NCI-H1092 treated with DMSO at 0.1 percent for 48 hours (cell line): ENCODE measurements around the gene KRTAP5-6.

ENCODE experiments used
- DNase-seq: peaks from one replicate; lab custom pipeline; 2025; lab: John Stamatoyannopoulos, UW

The KRTAP5-6 gene

GRCh38 chr11:1702506-1702905, 5.5 kb downstream of the KRTAP5-6 start:
- DNase-seq = no peak

GRCh38 chr11:1703146-1703545, 6.2 kb downstream of the KRTAP5-6 start:
- no peak for DNase-seq

DNA sequence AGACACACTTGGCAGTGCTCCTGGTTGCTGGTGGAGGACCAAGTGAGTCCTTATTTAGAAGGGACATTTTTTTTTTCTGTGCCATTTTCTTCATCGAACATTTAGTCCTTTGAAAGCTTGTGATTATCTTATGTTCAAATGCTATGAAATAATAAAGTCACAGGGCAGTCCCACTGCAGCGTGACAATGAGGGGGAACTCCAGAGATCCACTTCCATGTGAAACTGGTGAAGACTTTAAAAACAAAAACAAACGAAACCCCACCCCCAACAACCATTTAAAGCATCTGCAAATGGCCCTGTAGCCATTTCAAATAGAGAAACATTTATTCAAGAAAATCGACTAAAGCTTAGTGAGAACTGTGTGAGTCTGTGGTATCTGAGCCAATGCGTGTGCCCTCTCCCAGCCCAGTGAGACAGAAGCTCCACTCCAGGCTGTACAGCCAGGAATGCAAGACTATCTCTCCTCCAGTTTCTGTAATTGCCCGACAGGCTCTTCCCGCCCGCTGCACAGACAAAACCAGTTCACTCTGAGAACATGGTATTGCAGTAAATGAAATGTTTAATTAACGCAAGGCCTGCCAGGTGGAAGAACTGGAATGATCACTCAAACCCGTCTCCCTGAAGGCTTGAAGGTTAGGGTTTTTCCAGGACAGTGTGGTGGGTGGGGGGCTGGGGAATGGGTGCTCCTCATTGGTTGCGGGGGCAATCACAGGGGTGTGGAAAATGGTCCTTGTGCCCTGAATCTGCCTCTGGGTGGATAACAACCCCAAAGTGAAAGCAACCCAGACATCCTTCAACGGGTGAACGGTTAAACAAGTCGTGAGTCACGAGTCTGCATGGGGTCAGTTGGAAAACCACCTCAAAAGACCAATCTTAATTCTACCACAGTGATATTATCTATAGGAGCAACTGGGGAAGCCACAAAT, 8.4 kb downstream of the KRTAP5-6 start:
- DNase-seq = no peak

- DNase-seq = no peak
Measured at GRCh38 chr11:1706634-1707400, 9.8 kb downstream of the KRTAP5-6 start.

- no peak for DNase-seq
Measured at GRCh38 chr11:1707751-1708150, 10.8 kb downstream of the KRTAP5-6 start.

- no peak for DNase-seq
Measured at GRCh38 chr11:1708716-1709115, 11.7 kb downstream of the KRTAP5-6 start.

GRCh38 chr11:1714908-1715885, 18.2 kb downstream of the KRTAP5-6 start:
- DNase-seq = peak; percentile 7

GRCh38 chr11:1717745-1718144, 20.8 kb downstream of the KRTAP5-6 start:
- no peak for DNase-seq

GRCh38 chr11:1718326-1718725, 21.3 kb downstream of the KRTAP5-6 start:
- DNase-seq = no peak

DNA sequence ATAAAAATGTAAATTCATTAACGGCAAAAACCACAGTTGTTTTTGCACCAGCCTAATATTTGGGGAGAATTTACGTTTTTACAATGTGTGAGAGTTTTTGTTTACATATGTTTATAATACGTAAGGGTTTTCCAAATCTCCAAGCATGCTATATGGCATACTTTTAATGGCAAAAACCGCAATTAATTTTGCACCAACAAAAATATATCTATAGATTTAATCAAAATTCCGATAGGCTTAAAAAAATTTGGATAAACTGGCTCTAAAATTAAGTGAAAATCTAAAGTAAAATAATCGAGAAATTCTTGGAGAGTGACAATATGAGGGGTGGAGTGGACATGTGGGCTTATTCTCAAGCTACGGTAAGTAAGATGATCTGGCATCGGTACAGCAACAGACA, 22.8 kb downstream of the KRTAP5-6 start:
- DNase-seq = peak; percentile 4

- DNase-seq = no peak
Measured at GRCh38 chr11:1727096-1727690, 30.2 kb downstream of the KRTAP5-6 start.

DNA sequence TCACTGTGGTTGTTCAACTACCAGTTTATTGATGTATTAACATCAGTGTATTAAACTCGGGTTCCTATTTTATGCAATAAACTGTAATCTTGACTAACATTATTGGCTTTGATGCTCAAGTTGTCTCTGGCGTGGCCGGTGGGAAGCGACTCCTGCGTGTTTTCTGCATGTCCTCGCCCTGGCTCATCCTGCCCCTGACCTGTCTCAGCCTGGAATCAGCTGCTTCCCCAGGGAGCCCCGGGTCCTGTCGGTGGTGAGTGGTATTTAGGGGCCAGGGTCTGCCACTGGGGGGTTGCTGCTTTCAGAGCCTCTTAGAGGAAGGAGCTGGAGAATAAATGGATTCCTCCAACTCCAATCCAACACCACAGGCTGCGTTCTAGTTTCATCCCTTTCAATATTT, 30.9 kb downstream of the KRTAP5-6 start:
- no peak for DNase-seq

GRCh38 chr11:1728301-1728700, 31.3 kb downstream of the KRTAP5-6 start:
- DNase-seq = no peak

- no peak for DNase-seq
Measured at GRCh38 chr11:1728931-1729691, 32.1 kb downstream of the KRTAP5-6 start.

DNA sequence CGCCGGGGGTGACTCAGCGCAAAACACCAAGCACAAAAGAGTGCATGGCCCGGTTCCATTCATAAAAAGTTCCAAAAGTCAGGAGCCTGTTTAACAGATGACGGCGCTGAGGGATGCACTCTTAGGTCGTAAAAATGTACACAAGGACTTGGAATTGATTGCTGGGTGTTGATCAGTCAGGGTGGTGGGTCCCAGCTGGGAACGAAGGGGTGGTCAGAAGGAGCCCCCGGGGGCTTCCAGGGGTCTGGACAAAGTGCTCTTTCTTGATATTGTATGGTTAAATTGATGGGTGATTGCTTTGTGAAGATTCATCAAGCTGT, 32.7 kb downstream of the KRTAP5-6 start:
- DNase-seq = no peak

- no peak for DNase-seq
Measured at GRCh38 chr11:1730059-1730629, 33.1 kb downstream of the KRTAP5-6 start.

DNA sequence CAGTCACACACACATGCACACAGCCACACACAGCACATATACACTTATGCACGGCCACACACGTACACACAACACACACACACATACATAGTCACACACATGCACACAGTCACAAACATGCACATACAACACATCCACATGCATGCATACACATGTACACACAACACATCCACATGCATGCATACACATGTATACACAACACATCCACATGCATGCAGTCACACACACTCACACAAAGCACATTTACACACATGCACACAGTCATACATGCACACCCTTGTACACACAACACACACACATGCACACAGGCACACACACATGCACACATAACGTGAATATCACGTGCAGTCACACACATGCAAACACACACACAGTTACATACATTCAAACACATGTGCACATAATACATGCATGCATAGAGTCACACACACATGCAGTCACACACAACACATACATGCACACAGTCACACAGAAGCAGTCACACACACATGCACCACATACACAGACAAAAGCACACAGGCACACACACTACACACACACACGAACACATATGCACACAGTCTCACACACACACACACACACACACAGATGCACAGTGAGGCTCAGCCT, 34.6 kb downstream of the KRTAP5-6 start:
- no peak for DNase-seq

DNA sequence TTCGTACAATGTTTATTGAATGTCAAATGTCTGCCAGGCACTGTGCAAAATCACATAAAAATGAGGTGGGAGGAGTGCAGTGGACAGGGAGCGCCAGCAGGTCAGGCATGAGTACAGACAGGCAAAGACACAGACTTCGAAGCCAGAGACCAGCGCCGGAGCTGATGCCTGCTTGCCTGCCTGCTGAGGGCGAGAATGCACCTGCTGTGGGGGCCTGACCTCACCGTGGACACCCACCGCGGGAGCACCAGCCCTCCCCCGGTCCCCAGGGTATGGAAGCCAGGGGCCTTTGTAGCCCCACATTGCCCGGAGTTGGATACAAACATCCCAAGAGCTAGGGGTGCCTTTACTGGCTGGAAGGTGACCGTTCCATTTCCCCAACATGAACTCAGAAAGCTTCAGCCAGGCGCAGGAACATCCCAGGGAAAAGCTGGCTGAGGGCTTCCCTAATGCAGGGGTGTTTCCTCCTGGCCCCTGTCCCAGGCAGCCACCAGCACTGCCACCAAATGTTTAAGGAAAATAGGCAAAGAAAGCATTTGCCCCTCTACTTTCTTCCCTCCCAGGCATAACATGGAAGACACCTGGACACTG, 35.5 kb downstream of the KRTAP5-6 start:
- DNase-seq = no peak

GRCh38 chr11:1733009-1733715, 36.2 kb downstream of the KRTAP5-6 start:
- no peak for DNase-seq
